ENCODE results near the gene GALNT15. TPM values are rescaled to one million over a fixed set of nuclear protein-coding genes. Genes with fewer than 3 reads are reported as not detected.
A peak's percentile ranks its signal among the peaks of the same experiment; 100 is the strongest.

GALNT15 gene
- total and polyA plus RNA-seq, 2 donors (not counting 3 experiments of a cell fraction or from before 2014, with no cell fraction given) = 0.87 to 5.4 TPM

- H3K4me2 ChIP-seq (ENCODE audit: insufficient read depth, low read length) = no peak overlapping the region
- H3K27me3 ChIP-seq (ENCODE audit: control insufficient read depth in 2 of 2, insufficient read depth in 2 of 2, low read length in 2 of 2) = peaks cover 0 to 2% of the 10 kb centered on the region in 2 experiments
- H3K4me1 ChIP-seq (ENCODE audit: control insufficient read depth, extremely low read depth, insufficient read depth, low read length) = peaks cover 12% of the 10 kb centered on the region
- H4K20me1 ChIP-seq (replicated peaks; ENCODE audit: control insufficient read depth, extremely low read depth, insufficient read depth, low read length) = no peaks in the 10 kb centered on the region
- no peak for DNase-seq (ENCODE audit: low read depth, low spot score)
- H3K36me3 ChIP-seq (ENCODE audit: control insufficient read depth in 2 of 2, extremely low read depth in 1 of 2, insufficient read depth in 2 of 2, low read length in 2 of 2) = no peaks in the 10 kb centered on the region
- POLR2A ChIA-PET = no interaction called here
- no peak overlapping the region for H3K9ac ChIP-seq (replicated peaks; ENCODE audit: extremely low read depth, insufficient read depth, low read length)
- dilution Hi-C loops (cut with MboI; ENCODE audit: extremely low pct_ligation_motif_present, low sequenced_read_pairs) = no loop called here
- CTCF ChIA-PET = interaction anchor here (0.8 to 1.3 kb wide), 2 partner anchors 16 to 49 kb away, joined by 3 read pairs; no protein-coding TSS in a partner anchor
- no peaks in the 10 kb centered on the region for H3K9me3 ChIP-seq (replicated peaks; ENCODE audit: control insufficient read depth, insufficient read depth, low read length)
- H2AFZ ChIP-seq (ENCODE audit: low read depth, low read length) = no peak overlapping the region
- H3K9me1 ChIP-seq (replicated peaks; ENCODE audit: control insufficient read depth, extremely low read depth, insufficient read depth, low read length) = no peaks in the 10 kb centered on the region
- intact Hi-C loops (cut with micrococcal nuclease) = no loop called here
- H3K4me3 ChIP-seq (replicated peaks in 1 of 3; ENCODE audit: insufficient read depth in 1 of 3, low read depth in 1 of 3, low read length in 3 of 3) = no peak overlapping the region
- no peak for FAIRE-seq
- TF ChIP-seq POLR2A (IDR thresholded peaks at IDR 0.05; ENCODE audit: low read depth, low read length) (no peak), GATA2 (IDR thresholded peaks at IDR 0.05; ENCODE audit: insufficient read depth, insufficient read length, low read depth, low read length) (no peak), MYC (IDR thresholded peaks at IDR 0.05; ENCODE audit: low read depth, low read length) (no peak), JUN (IDR thresholded peaks at IDR 0.05; ENCODE audit: borderline replicate concordance, insufficient read depth, insufficient read length, low read depth) (no peak)
- TF ChIP-seq, protein P1, sequence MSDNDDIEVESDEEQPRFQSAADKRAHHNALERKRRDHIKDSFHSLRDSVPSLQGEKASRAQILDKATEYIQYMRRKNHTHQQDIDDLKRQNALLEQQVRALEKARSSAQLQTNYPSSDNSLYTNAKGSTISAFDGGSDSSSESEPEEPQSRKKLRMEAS (IDR thresholded peaks at IDR 0.05; ENCODE audit: insufficient read depth, insufficient read length) = no peak
- BruUV-seq (replicated peaks) = no TSS peak
- no peaks in the 10 kb centered on the region for H3K79me2 ChIP-seq (ENCODE audit: control insufficient read depth, insufficient read depth, low read length)
- no peak overlapping the region for H3K27ac ChIP-seq (ENCODE audit: insufficient read depth, low read depth, low read length)
Measured at GRCh38 chr3:16205156-16205870, 30.8 kb downstream of the GALNT15 start.

DNA sequence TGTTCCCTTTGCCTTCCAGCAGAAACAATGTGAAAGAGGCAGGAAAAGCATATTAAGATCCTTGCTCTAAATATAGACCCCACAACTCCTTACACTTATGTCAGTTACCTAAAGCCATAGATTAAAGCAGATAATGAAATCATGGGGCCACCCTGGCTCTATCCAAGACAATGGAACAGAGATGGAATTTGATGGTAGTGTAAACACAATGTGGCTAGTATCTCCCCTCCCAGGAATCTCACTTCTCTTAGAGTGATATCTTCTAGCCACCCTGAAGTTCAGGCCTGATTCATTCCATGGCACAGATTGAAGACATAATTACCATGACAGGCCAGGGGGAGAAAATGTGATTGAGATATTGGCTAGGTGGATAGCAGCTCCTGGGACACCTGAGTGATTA is 32.6 kb downstream of the GALNT15 start:
- no peak for FAIRE-seq
- intact Hi-C loops (cut with micrococcal nuclease) = no loop called here

More for the DNA sequence above, 32.6 kb downstream of the GALNT15 start:
- Histone ChIP-seq H4K20me1 (replicated peaks; ENCODE audit: control insufficient read depth, extremely low read depth, insufficient read depth, low read length) (no peaks in the 10 kb centered on the region), H3K4me1 (ENCODE audit: control insufficient read depth, extremely low read depth, insufficient read depth, low read length) (peaks cover 12% of the 10 kb centered on the region), H3K4me2 (ENCODE audit: insufficient read depth, low read length) (no peak overlapping the region), H3K9me3 (replicated peaks; ENCODE audit: control insufficient read depth, insufficient read depth, low read length) (no peaks in the 10 kb centered on the region), H3K9me1 (replicated peaks; ENCODE audit: control insufficient read depth, extremely low read depth, insufficient read depth, low read length) (no peaks in the 10 kb centered on the region), H3K79me2 (ENCODE audit: control insufficient read depth, insufficient read depth, low read length) (no peaks in the 10 kb centered on the region), H3K9ac (replicated peaks; ENCODE audit: extremely low read depth, insufficient read depth, low read length) (no peak overlapping the region), H3K4me3 (replicated peaks in 1 of 3; ENCODE audit: insufficient read depth in 1 of 3, low read depth in 1 of 3, low read length in 3 of 3) (no peak overlapping the region), H3K27me3 (ENCODE audit: control insufficient read depth in 2 of 2, insufficient read depth in 2 of 2, low read length in 2 of 2) (peaks cover 0 to 2% of the 10 kb centered on the region in 2 experiments), H3K36me3 (ENCODE audit: control insufficient read depth in 2 of 2, extremely low read depth in 1 of 2, insufficient read depth in 2 of 2, low read length in 2 of 2) (no peaks in the 10 kb centered on the region), H2AFZ (ENCODE audit: low read depth, low read length) (no peak overlapping the region), H3K27ac (ENCODE audit: insufficient read depth, low read depth, low read length) (no peak overlapping the region)
- DNase-seq (ENCODE audit: low read depth, low spot score) = peak; percentile 18
- TF ChIP-seq POLR2A (IDR thresholded peaks at IDR 0.05; ENCODE audit: low read depth, low read length) (no peak), MYC (IDR thresholded peaks at IDR 0.05; ENCODE audit: low read depth, low read length) (no peak), GATA2 (IDR thresholded peaks at IDR 0.05; ENCODE audit: insufficient read depth, insufficient read length, low read depth, low read length) (no peak), POLR2AphosphoS5 (IDR thresholded peaks at IDR 0.05; ENCODE audit: insufficient read depth, low read depth, low read length) (no peak), FOS (IDR thresholded peaks at IDR 0.05; ENCODE audit: borderline replicate concordance, insufficient read depth, low read length) (no peak), JUN (IDR thresholded peaks at IDR 0.05; ENCODE audit: borderline replicate concordance, insufficient read depth, insufficient read length, low read depth) (no peak), EZH2 (IDR thresholded peaks at IDR 0.05; ENCODE audit: borderline replicate concordance, low read depth, low read length, severe bottlenecking) (no peak)
- TF ChIP-seq, protein P2, sequence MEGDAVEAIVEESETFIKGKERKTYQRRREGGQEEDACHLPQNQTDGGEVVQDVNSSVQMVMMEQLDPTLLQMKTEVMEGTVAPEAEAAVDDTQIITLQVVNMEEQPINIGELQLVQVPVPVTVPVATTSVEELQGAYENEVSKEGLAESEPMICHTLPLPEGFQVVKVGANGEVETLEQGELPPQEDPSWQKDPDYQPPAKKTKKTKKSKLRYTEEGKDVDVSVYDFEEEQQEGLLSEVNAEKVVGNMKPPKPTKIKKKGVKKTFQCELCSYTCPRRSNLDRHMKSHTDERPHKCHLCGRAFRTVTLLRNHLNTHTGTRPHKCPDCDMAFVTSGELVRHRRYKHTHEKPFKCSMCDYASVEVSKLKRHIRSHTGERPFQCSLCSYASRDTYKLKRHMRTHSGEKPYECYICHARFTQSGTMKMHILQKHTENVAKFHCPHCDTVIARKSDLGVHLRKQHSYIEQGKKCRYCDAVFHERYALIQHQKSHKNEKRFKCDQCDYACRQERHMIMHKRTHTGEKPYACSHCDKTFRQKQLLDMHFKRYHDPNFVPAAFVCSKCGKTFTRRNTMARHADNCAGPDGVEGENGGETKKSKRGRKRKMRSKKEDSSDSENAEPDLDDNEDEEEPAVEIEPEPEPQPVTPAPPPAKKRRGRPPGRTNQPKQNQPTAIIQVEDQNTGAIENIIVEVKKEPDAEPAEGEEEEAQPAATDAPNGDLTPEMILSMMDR (IDR thresholded peaks at IDR 0.05; ENCODE audit: extremely low read depth in 1 of 2, insufficient read depth in 1 of 2, low read depth in 1 of 2, low read length in 2 of 2) = no peak
- TF ChIP-seq, protein P1 (IDR thresholded peaks at IDR 0.05; ENCODE audit: insufficient read depth, insufficient read length) = no peak
- ChIA-PET POLR2A (no interaction called here), CTCF (no interaction called here)
- BruUV-seq (replicated peaks) = no TSS peak
- dilution Hi-C loops (cut with MboI; ENCODE audit: extremely low pct_ligation_motif_present, low sequenced_read_pairs) = no loop called here
